Body of pancreas (tissue), 4 donors: Measurements from ENCODE around the gene CCDC91.

Experiments used
- CTCF ChIP-seq, 7 experiments: fragments of 450-650 bp in 4 of 7; fragments of 200-600 bp in 3 of 7; sonication (generic) in 3 of 7; IDR thresholded peaks; one replicate each; pipeline ENCODE4 v1.5.1; 2016 to 2019; ENCODE audit warnings: antibody characterized with exemption in 7 of 7
- POLR2A ChIP-seq, 3 donors: fragments of 450-650 bp; IDR thresholded peaks; one replicate each; pipeline ENCODE4 v1.6.1; 2016; ENCODE audit warnings: antibody characterized with exemption in 3 of 3, mild to moderate bottlenecking in 2 of 3

- TF ChIP-seq CTCF (IDR thresholded peaks at IDR 0.05) (no peak), POLR2A (IDR thresholded peaks at IDR 0.05) (no peak)
Measured at GRCh38 chr12:28232211-28232928, 42.1 kb downstream of the CCDC91 start.
